WTC11 (cell line): Measurements from ENCODE around the gene ARL15. TPM values are rescaled to one million over a fixed set of nuclear protein-coding genes. Genes with fewer than 3 reads are reported as not detected.

Source experiments
- ATAC-seq: fragments of 200-7000 bp; cut with Tn5 transposase; 2 replicates; pipeline ENCODE4 v1.10.0; 2021; ENCODE audit warnings: mild to moderate bottlenecking, moderate library complexity
- CTCF ChIA-PET: fragments of 300-600 bp; sonication (Branson Sonifier 250); formaldehyde crosslinking; loops from one replicate; lab custom pipeline; 2021; ENCODE audit warnings: antibody characterized with exemption; lab: Charles Lee
- POLR2A ChIA-PET: fragments of 350-600 bp; sonication (Branson Sonifier 250); formaldehyde crosslinking; loops from one replicate; lab custom pipeline; 2021; ENCODE audit warnings: antibody characterized with exemption; lab: Charles Lee
- DNase-seq: peaks from one replicate; pipeline ENCODE4 v3.0.0; 2021; ENCODE audit warnings: low spot score
- H3K27ac Mint-ChIP-seq: 2 replicates; pipeline ENCODE4 v1.8.0; 2021; ENCODE audit warnings: mixed read lengths
- H3K27me3 Mint-ChIP-seq: 2 replicates; pipeline ENCODE4 v1.8.0; 2021; ENCODE audit warnings: low read depth, mild to moderate bottlenecking, moderate library complexity, mixed read lengths
- H3K36me3 Mint-ChIP-seq: 2 replicates; pipeline ENCODE4 v1.8.0; 2021; ENCODE audit warnings: mixed read lengths
- H3K4me1 Mint-ChIP-seq: 2 replicates; pipeline ENCODE4 v1.8.0; 2022; ENCODE audit warnings: mixed read lengths
- H3K4me3 Mint-ChIP-seq: 2 replicates; pipeline ENCODE4 v1.8.0; 2021; ENCODE audit warnings: mild to moderate bottlenecking, moderate library complexity, mixed read lengths
- H3K9me3 Mint-ChIP-seq: 2 replicates; pipeline ENCODE4 v1.8.0; 2021; ENCODE audit warnings: mixed read lengths
- CDX4 ChIP-seq: fragments of 250-450 bp; sonication (Bioruptor Pico); IDR thresholded peaks from 2 replicates; pipeline ENCODE4 v1.9.0; 2021; ENCODE audit warnings: moderate library complexity, mild to moderate bottlenecking, inconsistent platforms, borderline replicate concordance
- CREB1 ChIP-seq: sonication (generic); formaldehyde crosslinking; IDR thresholded peaks from 2 replicates; pipeline ENCODE4 v1.8.0; 2023; ENCODE audit warnings: mild to moderate bottlenecking, missing genetic modification reagents
- CREM ChIP-seq: sonication (generic); formaldehyde crosslinking; IDR thresholded peaks from 2 replicates; pipeline ENCODE4 v1.8.1; 2022; ENCODE audit warnings: mild to moderate bottlenecking, missing genetic modification reagents, moderate library complexity
- E2F1 ChIP-seq: sonication (generic); formaldehyde crosslinking; IDR thresholded peaks from 2 replicates; pipeline ENCODE4 v1.8.0; 2022; ENCODE audit warnings: mild to moderate bottlenecking, missing genetic modification reagents
- ETV6 ChIP-seq: sonication (generic); formaldehyde crosslinking; IDR thresholded peaks from 2 replicates; pipeline ENCODE4 v1.8.1; 2022; ENCODE audit warnings: mild to moderate bottlenecking, missing genetic modification reagents
- FOXK1 ChIP-seq: sonication (generic); formaldehyde crosslinking; IDR thresholded peaks from 2 replicates; pipeline ENCODE4 v1.8.0; 2022; ENCODE audit warnings: mild to moderate bottlenecking, moderate library complexity, missing genetic modification reagents
- FOXP4 ChIP-seq: sonication (generic); formaldehyde crosslinking; IDR thresholded peaks from 2 replicates; pipeline ENCODE4 v1.8.0; 2022; ENCODE audit warnings: mild to moderate bottlenecking, missing genetic modification reagents
- GABPB1 ChIP-seq: sonication (generic); formaldehyde crosslinking; IDR thresholded peaks from 2 replicates; pipeline ENCODE4 v1.8.1; 2023; ENCODE audit warnings: mild to moderate bottlenecking, missing genetic modification reagents
- HMGXB4 ChIP-seq: sonication (generic); formaldehyde crosslinking; IDR thresholded peaks from 2 replicates; pipeline ENCODE4 v1.8.1; 2023; ENCODE audit warnings: mild to moderate bottlenecking, moderate library complexity, missing genetic modification reagents
- MYBL2 ChIP-seq: sonication (generic); formaldehyde crosslinking; IDR thresholded peaks from 2 replicates; pipeline ENCODE4 v1.8.1; 2023; ENCODE audit warnings: mild to moderate bottlenecking, moderate library complexity, missing genetic modification reagents
- NFATC4 ChIP-seq: fragments of 250-450 bp; sonication (Bioruptor Pico); IDR thresholded peaks from 2 replicates; pipeline ENCODE4 v1.9.0; 2021; ENCODE audit warnings: mild to moderate bottlenecking
- PREB ChIP-seq: sonication (generic); formaldehyde crosslinking; IDR thresholded peaks from 2 replicates; pipeline ENCODE4 v1.8.1; 2022; ENCODE audit warnings: mild to moderate bottlenecking, missing genetic modification reagents, moderate library complexity, borderline replicate concordance
- RORB ChIP-seq: fragments of 250-450 bp; sonication (Bioruptor Pico); IDR thresholded peaks from 2 replicates; pipeline ENCODE4 v1.9.0; 2021; ENCODE audit warnings: mild to moderate bottlenecking
- SOX15 ChIP-seq: fragments of 250-450 bp; sonication (Bioruptor Pico); IDR thresholded peaks from 2 replicates; pipeline ENCODE4 v1.9.0; 2021; ENCODE audit warnings: mild to moderate bottlenecking
- USF1 ChIP-seq: sonication (generic); formaldehyde crosslinking; IDR thresholded peaks from 2 replicates; pipeline ENCODE4 v1.8.0; 2022; ENCODE audit warnings: mild to moderate bottlenecking, missing genetic modification reagents
- ZMAT4 ChIP-seq: fragments of 250-450 bp; sonication (Bioruptor Pico); IDR thresholded peaks from 2 replicates; pipeline ENCODE4 v1.9.0; 2021; ENCODE audit warnings: mild to moderate bottlenecking
- ZNF232 ChIP-seq: sonication (generic); formaldehyde crosslinking; IDR thresholded peaks from 2 replicates; pipeline ENCODE4 v1.8.0; 2022; ENCODE audit warnings: mild to moderate bottlenecking, missing genetic modification reagents
- ZNF317 ChIP-seq: sonication (generic); formaldehyde crosslinking; IDR thresholded peaks from 2 replicates; pipeline ENCODE4 v1.8.1; 2023; ENCODE audit warnings: low read depth, mild to moderate bottlenecking, moderate library complexity, missing genetic modification reagents, borderline replicate concordance
- ZNF423 ChIP-seq: fragments of 250-450 bp; sonication (Bioruptor Pico); IDR thresholded peaks from 2 replicates; pipeline ENCODE4 v2.1.2; 2022; ENCODE audit warnings: mild to moderate bottlenecking, moderate library complexity
- total RNA-seq: library from RNA; stranded (reverse); gene quantifications from 3 replicates; pipeline ENCODE4 v1.2.3, GENCODE V29; 2021

ARL15 gene
- total RNA-seq, 1 experiment from 2014 or later, result 20.1 TPM

GRCh38 chr5:54281960-54282692 lies 28.2 kb downstream of the ARL15 start (continued):
- no peak for TF ChIP-seq USF1

GRCh38 chr5:54279960-54280359 lies 30.4 kb downstream of the ARL15 start:
- Mint-ChIP-seq H3K9me3 (peaks cover 9% of the 10 kb centered on the region), H3K27me3 (no peaks in the 10 kb centered on the region), H3K36me3 (peaks cover 4% of the 10 kb centered on the region), H3K4me1 (peaks cover 21% of the 10 kb centered on the region), H3K27ac (no peak overlapping the region), H3K4me3 (no peak overlapping the region)
- TF ChIP-seq USF1 (no peak), GABPB1 (CRISPR knock-in tag) (no peak), ZNF423 (CRISPR knock-in tag) (no peak), HMGXB4 (no peak), E2F1 (no peak), ETV6 (no peak), CREB1 (CRISPR knock-in tag) (no peak), ZNF232 (no peak), MYBL2 (no peak), FOXK1 (CRISPR knock-in tag) (no peak), NFATC4 (no peak), RORB (no peak), CDX4 (CRISPR knock-in tag) (no peak), FOXP4 (CRISPR knock-in tag) (no peak), CREM (CRISPR knock-in tag) (no peak), ZMAT4 (CRISPR knock-in tag) (no peak), ZNF317 (CRISPR knock-in tag) (no peak), SOX15 (no peak), PREB (CRISPR knock-in tag) (no peak)
- POLR2A ChIA-PET, result no interaction called here
- no peak for DNase-seq
- no peak for ATAC-seq
- CTCF ChIA-PET, result no interaction called here
